OCI-LY3 (cell line): ENCODE data around the gene CENPB.

Source experiments
- H2AFZ ChIP-seq: fragments of 200-600, 300-600 bp; shearing (Covaris generic); 2 replicates; pipeline ENCODE4 v1.6.0; 2014; ENCODE audit warnings: antibody characterized with exemption, low read depth, low read length
- H3K27ac ChIP-seq: fragments of 200-600, 300-600 bp; sonication (generic); 2 replicates; pipeline ENCODE4 v1.5.1; 2014; ENCODE audit warnings: mild to moderate bottlenecking, low read length, moderate library complexity, mixed read lengths
- H3K27me3 ChIP-seq: fragments of 200-600, 300-600 bp; sonication (generic); 2 replicates; pipeline ENCODE4 v1.6.1; 2014; ENCODE audit warnings: low read depth, low read length, mixed read lengths
- H3K36me3 ChIP-seq: fragments of 200-600, 300-600 bp; sonication (generic); replicated peaks from 2 replicates; pipeline ENCODE3; 2014; ENCODE audit warnings: low read depth, low read length, mixed read lengths
- H3K4me1 ChIP-seq: fragments of 300-600, 200-600 bp; sonication (generic); 2 replicates; pipeline ENCODE4 v1.6.1; 2014; ENCODE audit warnings: low read length, mixed read lengths
- H3K4me2 ChIP-seq: fragments of 200-600, 300-600 bp; sonication (generic); 2 replicates; pipeline ENCODE4 v1.6.1; 2014; ENCODE audit warnings: low read length, mixed read lengths
- H3K4me3 ChIP-seq: fragments of 300-600, 200-600 bp; sonication (generic); 2 replicates; pipeline ENCODE4 v1.5.1; 2014; ENCODE audit warnings: antibody characterized with exemption, mild to moderate bottlenecking, low read length, moderate library complexity
- H3K79me2 ChIP-seq: fragments of 300-600, 200-600 bp; shearing (Covaris generic); 2 replicates; pipeline ENCODE4 v1.6.1; 2014; ENCODE audit warnings: mild to moderate bottlenecking, low read length, mixed read lengths
- H3K9ac ChIP-seq: fragments of 300-600, 200-600 bp; shearing (Covaris generic); 2 replicates; pipeline ENCODE4 v1.6.0; 2014; ENCODE audit warnings: mild to moderate bottlenecking, low read length, moderate library complexity
- H3K9me3 ChIP-seq: fragments of 200-600, 300-600 bp; shearing (Covaris generic); 2 replicates; pipeline ENCODE4 v1.6.1; 2014; ENCODE audit warnings: low read length, mixed read lengths; ENCODE audit not compliant: insufficient read depth
- H4K20me1 ChIP-seq: fragments of 200-600, 300-600 bp; sonication (generic); 2 replicates; pipeline ENCODE4 v1.6.1; 2016; ENCODE audit warnings: low read length, mixed read lengths; ENCODE audit not compliant: insufficient read depth
- EZH2phosphoT487 ChIP-seq: fragments of 200-600 bp; shearing (Covaris generic); IDR thresholded peaks from 2 replicates; pipeline ENCODE4 v1.6.1; 2018; ENCODE audit warnings: antibody characterized with exemption, mixed run types, low read depth
- TF ChIP-seq, protein P1 (sequence below): fragments of 200-600, 300-600 bp; sonication (generic); IDR thresholded peaks from 2 replicates; pipeline ENCODE4 v1.5.1; 2014; ENCODE audit warnings: antibody characterized with exemption, low read length, low read depth

Gene CENPB

DNA sequence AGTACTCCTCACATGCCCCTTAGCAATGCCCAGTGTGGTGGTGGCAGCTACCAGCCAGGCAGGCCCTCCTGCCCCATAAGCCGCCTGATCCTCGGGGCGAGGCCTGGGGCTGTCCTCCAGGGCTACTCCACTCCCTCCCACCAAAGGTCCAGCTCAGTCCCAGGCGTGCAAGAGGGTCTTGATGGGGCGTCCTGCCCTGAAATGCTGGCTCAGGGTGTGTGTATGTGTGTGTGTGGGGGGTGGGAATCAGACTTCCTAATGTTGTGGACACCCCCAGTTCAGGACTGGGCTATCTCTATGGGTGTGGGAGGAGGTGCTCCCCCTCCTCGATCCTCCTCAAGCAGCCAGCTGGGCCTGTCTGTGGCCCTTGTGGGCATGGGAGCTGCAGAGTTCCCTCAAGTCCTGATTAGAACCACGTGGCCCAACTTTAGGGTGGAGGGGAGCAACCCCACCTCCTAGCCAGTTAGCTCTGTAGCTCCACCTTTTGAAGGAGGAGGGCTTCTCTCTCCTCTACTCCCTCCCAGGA lies 46.6 kb downstream of the CENPB start:
- no peak overlapping the region for H3K27ac ChIP-seq
- no peak overlapping the region for H3K4me3 ChIP-seq
- no peaks in the 10 kb centered on the region for H3K79me2 ChIP-seq
- no peaks in the 10 kb centered on the region for H3K36me3 ChIP-seq
- no peak overlapping the region for H3K9ac ChIP-seq
- H3K4me2 ChIP-seq: no peak overlapping the region
- no peaks in the 10 kb centered on the region for H4K20me1 ChIP-seq
- no peaks in the 10 kb centered on the region for H3K9me3 ChIP-seq
- no peak overlapping the region for H2AFZ ChIP-seq
- TF ChIP-seq, protein P1, sequence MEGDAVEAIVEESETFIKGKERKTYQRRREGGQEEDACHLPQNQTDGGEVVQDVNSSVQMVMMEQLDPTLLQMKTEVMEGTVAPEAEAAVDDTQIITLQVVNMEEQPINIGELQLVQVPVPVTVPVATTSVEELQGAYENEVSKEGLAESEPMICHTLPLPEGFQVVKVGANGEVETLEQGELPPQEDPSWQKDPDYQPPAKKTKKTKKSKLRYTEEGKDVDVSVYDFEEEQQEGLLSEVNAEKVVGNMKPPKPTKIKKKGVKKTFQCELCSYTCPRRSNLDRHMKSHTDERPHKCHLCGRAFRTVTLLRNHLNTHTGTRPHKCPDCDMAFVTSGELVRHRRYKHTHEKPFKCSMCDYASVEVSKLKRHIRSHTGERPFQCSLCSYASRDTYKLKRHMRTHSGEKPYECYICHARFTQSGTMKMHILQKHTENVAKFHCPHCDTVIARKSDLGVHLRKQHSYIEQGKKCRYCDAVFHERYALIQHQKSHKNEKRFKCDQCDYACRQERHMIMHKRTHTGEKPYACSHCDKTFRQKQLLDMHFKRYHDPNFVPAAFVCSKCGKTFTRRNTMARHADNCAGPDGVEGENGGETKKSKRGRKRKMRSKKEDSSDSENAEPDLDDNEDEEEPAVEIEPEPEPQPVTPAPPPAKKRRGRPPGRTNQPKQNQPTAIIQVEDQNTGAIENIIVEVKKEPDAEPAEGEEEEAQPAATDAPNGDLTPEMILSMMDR: no peak
- no peak for TF ChIP-seq EZH2phosphoT487
- 0 out of 2 replicates have a peak, but pooled peaks cover 6% of the 10 kb centered on the region for H3K27me3 ChIP-seq
- no peaks in the 10 kb centered on the region for H3K4me1 ChIP-seq

DNA sequence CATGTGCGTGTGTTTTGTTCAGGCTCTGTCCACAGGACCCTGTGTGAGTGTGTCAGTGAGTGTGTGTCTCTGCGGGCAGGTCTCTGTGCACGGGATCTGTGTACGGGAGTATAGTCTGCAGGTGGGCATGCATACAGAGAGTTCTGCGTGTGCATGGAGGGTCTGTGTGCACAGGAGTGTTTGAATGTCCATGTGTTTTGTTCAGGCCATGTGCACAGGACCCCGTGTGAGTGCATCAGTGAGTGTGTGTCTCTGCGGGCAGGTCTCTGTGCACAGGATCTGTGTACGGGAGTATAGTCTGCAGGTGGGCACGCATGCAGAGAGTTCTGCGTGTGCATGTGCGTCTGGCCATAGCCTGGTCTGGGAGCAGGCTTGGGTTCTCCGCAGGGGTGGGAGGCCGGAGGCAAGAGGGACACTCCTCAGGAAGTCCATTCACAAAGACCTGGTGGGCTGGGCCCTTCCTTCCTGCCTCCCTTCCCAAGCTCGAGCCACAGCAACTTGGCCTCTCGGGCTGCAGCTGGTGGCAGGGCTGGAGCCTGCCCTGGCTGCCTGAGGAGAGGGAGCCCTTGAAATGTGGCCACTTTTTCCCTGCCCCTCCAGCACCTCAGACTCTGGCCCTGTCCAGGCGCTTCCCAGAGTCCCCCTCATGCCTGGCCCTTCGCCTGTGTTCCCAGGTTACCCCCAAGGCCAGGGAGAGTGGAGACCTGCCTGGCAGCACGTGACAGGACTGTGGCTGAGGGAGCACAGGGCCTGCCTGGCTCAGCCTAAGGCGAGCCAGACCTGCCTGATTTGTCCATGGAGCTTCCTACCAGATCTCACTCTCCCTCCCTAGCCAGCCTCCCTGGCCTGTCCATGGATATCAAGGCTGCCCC lies 47.2 kb downstream of the CENPB start:
- H3K4me3 ChIP-seq: no peak overlapping the region
- H3K9ac ChIP-seq: no peak overlapping the region
- no peaks in the 10 kb centered on the region for H3K4me1 ChIP-seq
- no peaks in the 10 kb centered on the region for H4K20me1 ChIP-seq
- H3K36me3 ChIP-seq: no peaks in the 10 kb centered on the region
- 0 out of 2 replicates have a peak, but pooled peaks cover 1% of the 10 kb centered on the region for H3K27me3 ChIP-seq
- TF ChIP-seq EZH2phosphoT487: no peak
- no peak overlapping the region for H3K4me2 ChIP-seq
- no peaks in the 10 kb centered on the region for H3K9me3 ChIP-seq
- H3K79me2 ChIP-seq: no peaks in the 10 kb centered on the region
- no peak overlapping the region for H3K27ac ChIP-seq
- H2AFZ ChIP-seq: no peak overlapping the region

DNA sequence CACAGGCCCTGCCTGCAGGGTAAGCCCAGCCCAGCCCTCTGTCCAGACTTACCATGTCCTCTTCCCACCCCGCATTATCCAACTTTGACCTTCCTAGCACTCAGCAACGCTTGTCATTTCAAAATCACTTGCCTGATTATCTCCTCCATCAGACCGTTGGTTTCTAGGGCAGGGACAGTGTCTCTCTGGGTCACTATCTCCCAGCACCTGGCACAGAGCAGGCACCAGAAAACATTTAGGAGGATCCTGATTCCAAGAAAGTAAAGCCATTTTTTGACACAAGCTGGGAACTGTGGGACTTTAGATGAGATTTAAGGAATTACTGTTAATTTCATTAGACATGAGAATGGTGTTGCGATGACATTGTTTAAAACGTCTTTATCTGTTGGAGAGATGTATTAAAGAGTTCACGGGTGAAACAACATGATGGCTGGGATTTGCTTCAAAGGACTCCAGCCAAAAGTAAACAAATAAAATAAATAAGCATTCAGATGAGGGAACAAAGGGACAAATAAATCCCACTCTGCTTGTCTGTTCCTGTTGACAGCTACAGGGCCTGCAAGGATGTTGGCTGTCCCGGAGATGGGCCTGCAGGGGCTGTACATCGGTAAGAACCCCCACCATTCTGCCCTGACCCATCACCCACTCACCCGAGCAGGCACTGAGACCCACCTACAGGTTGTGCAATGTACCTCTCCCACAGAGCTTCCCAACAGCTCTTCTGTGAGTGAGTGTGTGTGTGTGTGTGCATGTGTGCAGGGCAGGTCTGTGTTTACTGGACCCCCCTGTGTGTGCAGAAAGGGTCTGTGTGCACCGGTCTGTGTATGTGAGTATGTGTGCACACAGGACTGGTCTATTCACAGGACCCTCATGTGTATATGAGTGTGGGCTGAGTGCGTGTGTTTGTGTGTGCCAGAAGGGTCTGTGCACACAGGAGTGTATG lies 48.2 kb downstream of the CENPB start:
- no peak for TF ChIP-seq EZH2phosphoT487
- TF ChIP-seq, protein P1: no peak
- no peaks in the 10 kb centered on the region for H3K4me1 ChIP-seq
- H2AFZ ChIP-seq: no peak overlapping the region
- no peaks in the 10 kb centered on the region for H3K27me3 ChIP-seq
- no peaks in the 10 kb centered on the region for H4K20me1 ChIP-seq
- no peaks in the 10 kb centered on the region for H3K36me3 ChIP-seq
- no peak overlapping the region for H3K9ac ChIP-seq
- H3K4me3 ChIP-seq: no peak overlapping the region
- no peaks in the 10 kb centered on the region for H3K79me2 ChIP-seq
- H3K27ac ChIP-seq: no peak overlapping the region
- H3K4me2 ChIP-seq: no peak overlapping the region
- H3K9me3 ChIP-seq: no peaks in the 10 kb centered on the region

DNA sequence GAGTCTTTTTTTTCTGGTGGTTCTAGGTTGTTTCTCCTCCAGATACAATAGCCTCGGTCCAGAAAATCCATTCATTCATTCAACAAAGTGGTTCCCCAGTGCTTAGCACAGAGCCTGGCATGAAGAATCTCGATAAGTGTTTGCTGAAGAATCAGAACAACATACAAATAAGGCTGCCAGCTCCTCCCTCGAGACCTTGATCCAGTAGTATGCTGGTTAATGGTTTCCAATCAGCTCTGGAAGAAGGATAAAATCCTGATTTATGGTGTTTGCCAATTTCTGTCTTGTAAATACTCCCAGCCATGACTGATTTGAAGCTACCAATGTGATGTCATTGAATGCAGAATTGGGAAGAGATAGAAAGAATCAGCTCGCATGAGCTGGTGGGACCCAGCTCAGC lies 50.8 kb downstream of the CENPB start:
- Histone ChIP-seq H4K20me1 (no peaks in the 10 kb centered on the region), H3K27ac (no peak overlapping the region), H3K9me3 (no peaks in the 10 kb centered on the region), H3K79me2 (no peaks in the 10 kb centered on the region), H3K4me1 (no peaks in the 10 kb centered on the region), H3K36me3 (no peaks in the 10 kb centered on the region), H3K27me3 (no peaks in the 10 kb centered on the region), H3K9ac (no peak overlapping the region), H3K4me3 (no peak overlapping the region), H3K4me2 (no peak overlapping the region), H2AFZ (no peak overlapping the region)
- TF ChIP-seq EZH2phosphoT487: no peak
- TF ChIP-seq, protein P1: no peak
